Esophagus muscularis mucosa (tissue), 3 donors: ENCODE results near the gene STXBP6.

ENCODE experiments used
- POLR2AphosphoS5 ChIP-seq, 2 donors: sonication (generic); formaldehyde crosslinking; IDR thresholded peaks; one replicate each; pipeline ENCODE4 v1.6.1; 2017; ENCODE audit warnings: antibody characterized with exemption in 2 of 2
- TF ChIP-seq, protein P1 (sequence below), 3 experiments: fragments of 200-600 bp in 2 of 3; fragments of 450-650 bp in 1 of 3; sonication (generic) in 2 of 3; IDR thresholded peaks; one replicate each; pipeline ENCODE4 v1.5.1; 2017 to 2019; ENCODE audit warnings: antibody characterized with exemption in 3 of 3, mild to moderate bottlenecking in 2 of 3, moderate library complexity in 1 of 3

DNA sequence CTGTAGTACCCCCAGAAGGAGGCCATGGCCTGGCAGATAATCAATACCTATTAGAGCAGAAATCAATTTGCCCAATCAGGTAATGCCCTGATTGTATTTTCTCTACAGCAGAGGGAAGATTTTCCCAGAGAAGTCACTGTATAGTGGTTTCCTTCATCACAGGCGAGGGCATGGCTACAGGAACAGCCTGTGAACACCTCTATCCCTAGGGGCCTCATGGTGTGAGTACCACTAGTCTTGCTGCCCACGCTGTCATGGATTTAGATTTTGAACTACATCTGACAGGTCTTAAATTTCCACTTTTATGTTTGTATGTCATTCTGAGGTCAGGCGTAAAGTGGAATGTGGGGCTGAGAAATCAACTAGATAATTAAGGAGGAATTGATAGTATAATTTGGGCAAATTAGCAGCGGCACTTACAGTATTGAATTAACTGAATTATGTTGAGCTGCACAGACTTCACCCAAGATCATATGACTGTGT is 42.4 kb upstream of the STXBP6 start:
- TF ChIP-seq POLR2AphosphoS5 (IDR thresholded peaks at IDR 0.05): no peak
- TF ChIP-seq, protein P1, sequence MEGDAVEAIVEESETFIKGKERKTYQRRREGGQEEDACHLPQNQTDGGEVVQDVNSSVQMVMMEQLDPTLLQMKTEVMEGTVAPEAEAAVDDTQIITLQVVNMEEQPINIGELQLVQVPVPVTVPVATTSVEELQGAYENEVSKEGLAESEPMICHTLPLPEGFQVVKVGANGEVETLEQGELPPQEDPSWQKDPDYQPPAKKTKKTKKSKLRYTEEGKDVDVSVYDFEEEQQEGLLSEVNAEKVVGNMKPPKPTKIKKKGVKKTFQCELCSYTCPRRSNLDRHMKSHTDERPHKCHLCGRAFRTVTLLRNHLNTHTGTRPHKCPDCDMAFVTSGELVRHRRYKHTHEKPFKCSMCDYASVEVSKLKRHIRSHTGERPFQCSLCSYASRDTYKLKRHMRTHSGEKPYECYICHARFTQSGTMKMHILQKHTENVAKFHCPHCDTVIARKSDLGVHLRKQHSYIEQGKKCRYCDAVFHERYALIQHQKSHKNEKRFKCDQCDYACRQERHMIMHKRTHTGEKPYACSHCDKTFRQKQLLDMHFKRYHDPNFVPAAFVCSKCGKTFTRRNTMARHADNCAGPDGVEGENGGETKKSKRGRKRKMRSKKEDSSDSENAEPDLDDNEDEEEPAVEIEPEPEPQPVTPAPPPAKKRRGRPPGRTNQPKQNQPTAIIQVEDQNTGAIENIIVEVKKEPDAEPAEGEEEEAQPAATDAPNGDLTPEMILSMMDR (IDR thresholded peaks at IDR 0.05): no peak
